HL-60/S4 (cell line): ENCODE data around the gene LINGO1.

Experiments used
- in situ Hi-C: fragments of 300-500 bp; cut with MboI; formaldehyde crosslinking; loops from 2 replicates; pipeline ENCODE4 v1.14.3; 2022; ENCODE audit warnings: low sequenced_read_pairs

LINGO1 gene

GRCh38 chr15:77657634-77658238, 25.0 kb upstream of the LINGO1 start:
- in situ Hi-C loops: no loop called here

- in situ Hi-C loops: no loop called here
Measured at GRCh38 chr15:77656294-77656693, 23.6 kb upstream of the LINGO1 start.

- in situ Hi-C loops: no loop called here
Measured at GRCh38 chr15:77654975-77655374, 22.3 kb upstream of the LINGO1 start.

- in situ Hi-C loops: no loop called here
Measured at GRCh38 chr15:77653832-77654480, 21.2 kb upstream of the LINGO1 start.

GRCh38 chr15:77650265-77650664, 17.6 kb upstream of the LINGO1 start:
- in situ Hi-C loops: no loop called here

- in situ Hi-C loops: no loop called here
Measured at GRCh38 chr15:77649610-77650009, 16.9 kb upstream of the LINGO1 start.

GRCh38 chr15:77649017-77649416, 16.3 kb upstream of the LINGO1 start:
- in situ Hi-C loops: no loop called here

- in situ Hi-C loops: no loop called here
Measured at GRCh38 chr15:77647961-77648360, 15.2 kb upstream of the LINGO1 start.

GRCh38 chr15:77646104-77646694, 13.5 kb upstream of the LINGO1 start:
- in situ Hi-C loops: no loop called here

GRCh38 chr15:77645602-77646001, 12.9 kb upstream of the LINGO1 start:
- in situ Hi-C loops: no loop called here

- in situ Hi-C loops: no loop called here
Measured at GRCh38 chr15:77644543-77645247, 12.0 kb upstream of the LINGO1 start.

GRCh38 chr15:77643764-77644163, 11.1 kb upstream of the LINGO1 start:
- in situ Hi-C loops: no loop called here

- in situ Hi-C loops: no loop called here
Measured at GRCh38 chr15:77642793-77643430, 10.2 kb upstream of the LINGO1 start.

GRCh38 chr15:77641999-77642398, 9.3 kb upstream of the LINGO1 start:
- in situ Hi-C loops: no loop called here

- in situ Hi-C loops: no loop called here
Measured at GRCh38 chr15:77640615-77641014, 7.9 kb upstream of the LINGO1 start.

- in situ Hi-C loops: no loop called here
Measured at GRCh38 chr15:77639431-77639830, 6.7 kb upstream of the LINGO1 start.

- in situ Hi-C loops: no loop called here
Measured at GRCh38 chr15:77637851-77638692, 5.4 kb upstream of the LINGO1 start.

- in situ Hi-C loops: no loop called here
Measured at GRCh38 chr15:77636209-77636608, 3.5 kb upstream of the LINGO1 start.

GRCh38 chr15:77634266-77634962, 1.7 kb upstream of the LINGO1 start:
- in situ Hi-C loops: no loop called here

GRCh38 chr15:77633913-77634265, 1.2 kb upstream of the LINGO1 start:
- in situ Hi-C loops: no loop called here
